Endothelial cell of umbilical vein (primary cell): Measurements from ENCODE around the gene CACNA1C.

Source experiments
- CTCF ChIP-seq, 2 donors: IDR thresholded peaks; 1 replicate in 1 of 2; 2 replicates in 1 of 2; pipeline ENCODE4 v1.5.1; 2011; ENCODE audit warnings: low read length in 2 of 2, mild to moderate bottlenecking in 2 of 2, moderate library complexity in 2 of 2, control low read depth in 1 of 2, inconsistent platforms in 1 of 2, low read depth in 1 of 2; ENCODE audit not compliant: insufficient read depth in 1 of 2; ENCODE audit errors: extremely low read depth in 1 of 2
- EZH2 ChIP-seq: IDR thresholded peaks from 2 replicates; pipeline ENCODE4 v1.6.1; 2012; ENCODE audit warnings: borderline replicate concordance, low read depth, mild to moderate bottlenecking, moderate library complexity, low read length, inconsistent platforms; ENCODE audit not compliant: severe bottlenecking
- FOS ChIP-seq: IDR thresholded peaks from 2 replicates; pipeline ENCODE4 v1.6.1; 2011; ENCODE audit warnings: mild to moderate bottlenecking, low read length, moderate library complexity, borderline replicate concordance; ENCODE audit not compliant: insufficient read depth
- GATA2 ChIP-seq: IDR thresholded peaks from 2 replicates; pipeline ENCODE4 v1.7.0; 2011; ENCODE audit warnings: low read depth, mild to moderate bottlenecking, moderate library complexity, mixed read lengths, low read length; ENCODE audit not compliant: insufficient read length, insufficient read depth
- JUN ChIP-seq: IDR thresholded peaks from 2 replicates; pipeline ENCODE4 v1.6.1; 2011; ENCODE audit warnings: borderline replicate concordance, low read depth; ENCODE audit not compliant: insufficient read length, insufficient read depth
- MAX ChIP-seq: IDR thresholded peaks from 2 replicates; pipeline ENCODE4 v1.6.1; 2011; ENCODE audit not compliant: insufficient read depth, insufficient read length
- MYC ChIP-seq: IDR thresholded peaks from one replicate; pipeline ENCODE4 v1.6.1; 2011; ENCODE audit warnings: mild to moderate bottlenecking, low read depth, low read length
- POLR2A ChIP-seq: IDR thresholded peaks from 2 replicates; pipeline ENCODE4 v1.6.1; 2012; ENCODE audit warnings: low read depth, mild to moderate bottlenecking, control low read depth, low read length
- POLR2AphosphoS5 ChIP-seq: IDR thresholded peaks from 2 replicates; pipeline ENCODE4 v1.6.1; 2012; ENCODE audit warnings: low read depth, mild to moderate bottlenecking, control low read depth, low read length, moderate library complexity; ENCODE audit not compliant: insufficient read depth

- TF ChIP-seq CTCF (IDR thresholded peaks at IDR 0.05; ENCODE audit: extremely low read depth in 1 of 2, insufficient read depth in 1 of 2, low read depth in 1 of 2, low read length in 2 of 2) (no peak), POLR2A (no peak), EZH2 (no peak), POLR2AphosphoS5 (no peak), FOS (no peak), GATA2 (no peak), MAX (no peak), MYC (no peak), JUN (no peak)
These were observed 204.1 kb downstream of the CACNA1C start for GRCh38 chr12:2256915-2257314.
